Activated CD8-positive, alpha-beta memory T cell treated with anti-CD3 and anti-CD28 coated beads, Interleukin-2, amount 50 U/mL, for 24 hours (primary cell): ENCODE results near the gene PTH2.

Experiments used
- DNase-seq: peaks from one replicate; pipeline ENCODE4 v3.0.0-alpha.2; 2020; ENCODE audit errors: extremely low read depth

Gene PTH2

GRCh38 chr19:49409441-49410029, 13.7 kb downstream of the PTH2 start:
- DNase-seq, result no peak

- no peak for DNase-seq
Observed at GRCh38 chr19:49408816-49409440, 14.3 kb downstream of the PTH2 start.

GRCh38 chr19:49407482-49408015, 15.7 kb downstream of the PTH2 start:
- DNase-seq, result no peak

- DNase-seq, result no peak
Observed at GRCh38 chr19:49407079-49407478, 16.2 kb downstream of the PTH2 start.

GRCh38 chr19:49403404-49404187, 19.6 kb downstream of the PTH2 start:
- no peak for DNase-seq

GRCh38 chr19:49400029-49400428, 23.2 kb downstream of the PTH2 start:
- DNase-seq, result no peak

GRCh38 chr19:49398931-49399330, 24.3 kb downstream of the PTH2 start:
- DNase-seq, result no peak

GRCh38 chr19:49398001-49398615, 25.1 kb downstream of the PTH2 start:
- DNase-seq, result no peak

GRCh38 chr19:49396738-49397505, 26.3 kb downstream of the PTH2 start:
- DNase-seq, result no peak

GRCh38 chr19:49395581-49396407, 27.4 kb downstream of the PTH2 start:
- DNase-seq, result no peak

- DNase-seq, result no peak
Observed at GRCh38 chr19:49393881-49394280, 29.4 kb downstream of the PTH2 start.

GRCh38 chr19:49391581-49392399, 31.5 kb downstream of the PTH2 start:
- peak; percentile 29 for DNase-seq

- no peak for DNase-seq
Observed at GRCh38 chr19:49390929-49391359, 32.3 kb downstream of the PTH2 start.

GRCh38 chr19:49390131-49390928, 32.9 kb downstream of the PTH2 start:
- no peak for DNase-seq

- no peak for DNase-seq
Observed at GRCh38 chr19:49389406-49389805, 33.8 kb downstream of the PTH2 start.

GRCh38 chr19:49387936-49388372, 35.3 kb downstream of the PTH2 start, which contains the start of gene KASH5:
Gene KASH5 (plus strand): TSS chr19:49388249. CDS start chr19:49390884, 2,635 bp downstream.
- peak; percentile 76 for DNase-seq

- no peak for DNase-seq
Observed at GRCh38 chr19:49383599-49383998, 39.6 kb downstream of the PTH2 start.

GRCh38 chr19:49382639-49383038, 40.6 kb downstream of the PTH2 start:
- DNase-seq, result no peak

GRCh38 chr19:49380391-49380790, 42.9 kb downstream of the PTH2 start:
- no peak for DNase-seq
